Type B pancreatic cell (in vitro differentiated cells): ENCODE results near the gene LDLRAD1. TPM values are rescaled to one million over a fixed set of nuclear protein-coding genes. Genes with fewer than 3 reads are reported as not detected.
"Not testable (repeated sequence)": the region's sequence is repeated elsewhere in the genome, so short reads cannot be mapped to it uniquely, and the experiment has no call there.

ENCODE experiments used
- DNase-seq: peaks from one replicate; pipeline ENCODE4 v3.0.0; 2021; ENCODE audit warnings: mixed read lengths; ENCODE audit not compliant: unreplicated experiment; ENCODE audit errors: extremely low spot score
- H3K27ac Mint-ChIP-seq: 2 replicates; pipeline ENCODE4 v1.8.0; 2021; ENCODE audit warnings: mild to moderate bottlenecking, mixed read lengths
- H3K27me3 Mint-ChIP-seq: 2 replicates; pipeline ENCODE4 v1.8.0; 2021; ENCODE audit warnings: mixed read lengths
- H3K36me3 Mint-ChIP-seq: 2 replicates; pipeline ENCODE4 v1.8.0; 2021; ENCODE audit warnings: mixed read lengths
- H3K4me1 Mint-ChIP-seq: one replicate; pipeline ENCODE4 v1.8.0; 2021; ENCODE audit warnings: mixed read lengths; ENCODE audit not compliant: unreplicated experiment
- H3K4me3 Mint-ChIP-seq: 2 replicates; pipeline ENCODE4 v1.8.0; 2021; ENCODE audit warnings: mild to moderate bottlenecking, mixed read lengths
- H3K9me3 Mint-ChIP-seq: 2 replicates; pipeline ENCODE4 v1.8.0; 2021; ENCODE audit warnings: mixed read lengths
- total RNA-seq: library from RNA; stranded (reverse); gene quantifications from 2 replicates; pipeline ENCODE4 v1.2.1, GENCODE V29; 2021; ENCODE audit warnings: low replicate concordance
- TF ChIP-seq, protein P1 (sequence below): fragments of 200-600 bp; sonication (generic); conservative IDR thresholded peaks from 2 replicates; pipeline ENCODE4 v1.5.0; 2021; ENCODE audit warnings: antibody characterized with exemption, mild to moderate bottlenecking

Gene LDLRAD1
- total RNA-seq, 1 donor from 2014 or later = 1.3 TPM

GRCh38 chr1:54041806-54042205, 23.8 kb upstream of the LDLRAD1 start:
- no peaks in the 10 kb centered on the region for H3K27me3 Mint-ChIP-seq
- H3K4me3 Mint-ChIP-seq = no peak overlapping the region
- H3K9me3 Mint-ChIP-seq = no peaks in the 10 kb centered on the region
- no peak for DNase-seq
- peaks cover 29% of the 10 kb centered on the region for H3K36me3 Mint-ChIP-seq
- H3K27ac Mint-ChIP-seq = no peak overlapping the region
- TF ChIP-seq, protein P1, sequence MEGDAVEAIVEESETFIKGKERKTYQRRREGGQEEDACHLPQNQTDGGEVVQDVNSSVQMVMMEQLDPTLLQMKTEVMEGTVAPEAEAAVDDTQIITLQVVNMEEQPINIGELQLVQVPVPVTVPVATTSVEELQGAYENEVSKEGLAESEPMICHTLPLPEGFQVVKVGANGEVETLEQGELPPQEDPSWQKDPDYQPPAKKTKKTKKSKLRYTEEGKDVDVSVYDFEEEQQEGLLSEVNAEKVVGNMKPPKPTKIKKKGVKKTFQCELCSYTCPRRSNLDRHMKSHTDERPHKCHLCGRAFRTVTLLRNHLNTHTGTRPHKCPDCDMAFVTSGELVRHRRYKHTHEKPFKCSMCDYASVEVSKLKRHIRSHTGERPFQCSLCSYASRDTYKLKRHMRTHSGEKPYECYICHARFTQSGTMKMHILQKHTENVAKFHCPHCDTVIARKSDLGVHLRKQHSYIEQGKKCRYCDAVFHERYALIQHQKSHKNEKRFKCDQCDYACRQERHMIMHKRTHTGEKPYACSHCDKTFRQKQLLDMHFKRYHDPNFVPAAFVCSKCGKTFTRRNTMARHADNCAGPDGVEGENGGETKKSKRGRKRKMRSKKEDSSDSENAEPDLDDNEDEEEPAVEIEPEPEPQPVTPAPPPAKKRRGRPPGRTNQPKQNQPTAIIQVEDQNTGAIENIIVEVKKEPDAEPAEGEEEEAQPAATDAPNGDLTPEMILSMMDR = no peak
- H3K4me1 Mint-ChIP-seq = no peaks in the 10 kb centered on the region

DNA sequence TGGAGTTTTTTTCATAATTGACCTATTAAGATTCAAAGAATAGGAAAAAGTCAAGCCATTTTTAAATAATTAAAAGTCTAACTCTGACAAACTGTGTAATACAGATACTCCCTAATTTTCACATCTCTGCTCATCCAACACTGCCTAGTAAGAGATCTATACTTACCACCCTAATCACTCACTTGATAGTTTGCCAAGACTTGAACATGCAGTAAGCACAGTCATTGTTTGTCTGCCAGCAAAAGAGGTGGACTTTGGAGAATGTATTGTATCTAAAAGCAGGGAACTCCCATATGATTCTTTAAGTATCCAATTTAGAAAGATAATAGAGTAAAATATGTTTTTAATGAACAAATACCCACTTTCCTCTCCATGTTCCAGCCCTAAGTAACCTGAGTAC, 19.5 kb upstream of the LDLRAD1 start:
- H3K27ac Mint-ChIP-seq = no peak overlapping the region
- H3K27me3 Mint-ChIP-seq = no peaks in the 10 kb centered on the region
- no peaks in the 10 kb centered on the region for H3K9me3 Mint-ChIP-seq
- H3K36me3 Mint-ChIP-seq = peaks cover 26% of the 10 kb centered on the region
- H3K4me3 Mint-ChIP-seq = no peak overlapping the region
- TF ChIP-seq, protein P1 = no peak
- H3K4me1 Mint-ChIP-seq = no peaks in the 10 kb centered on the region
- DNase-seq = no peak

DNA sequence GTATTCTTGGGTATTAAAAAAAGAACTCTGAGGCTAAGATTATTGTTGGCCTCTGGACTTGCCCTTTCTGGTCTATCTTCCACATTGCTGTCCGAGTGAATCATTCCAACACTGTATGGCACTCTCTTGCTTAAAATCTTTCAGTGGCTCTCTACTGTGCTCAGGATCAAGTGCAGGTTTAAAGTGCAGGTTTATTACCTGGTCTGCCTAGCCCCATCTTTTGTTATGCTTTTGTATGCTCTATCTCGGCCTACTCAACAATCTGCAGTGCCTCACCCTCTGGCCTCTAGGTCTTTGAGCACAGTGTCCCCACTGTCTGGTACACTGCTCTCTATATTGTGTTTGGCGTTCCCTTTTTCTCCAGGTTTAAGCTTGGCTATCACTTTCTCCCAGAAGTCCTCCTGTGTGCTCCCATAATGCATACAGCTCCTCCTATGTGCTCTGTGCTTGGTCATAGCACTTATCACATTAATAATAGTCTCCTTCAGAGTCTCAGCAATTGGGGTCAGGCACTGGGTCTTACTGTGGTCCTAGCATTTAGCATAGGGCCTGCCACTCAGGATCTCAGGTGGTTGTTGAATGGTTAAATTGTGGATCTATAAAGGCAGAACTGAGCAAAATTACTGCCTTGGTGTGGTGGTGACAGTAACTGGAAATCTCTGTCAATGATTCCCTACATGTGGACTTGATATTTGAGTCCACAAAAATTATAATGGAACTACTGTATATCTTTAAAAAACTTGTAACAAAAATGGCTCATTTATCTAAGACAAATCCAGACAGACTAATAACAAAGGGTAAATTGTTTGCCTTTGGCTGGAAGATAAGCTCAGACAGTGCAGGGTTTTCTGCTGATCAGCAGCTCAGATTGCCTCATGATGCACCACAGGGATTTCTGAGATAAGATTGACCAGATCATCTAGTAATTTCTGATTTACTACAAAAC, 10.6 kb upstream of the LDLRAD1 start:
- peaks cover 23% of the 10 kb centered on the region for H3K4me1 Mint-ChIP-seq
- TF ChIP-seq, protein P1 = no peak
- DNase-seq = no peak
- H3K9me3 Mint-ChIP-seq = no peaks in the 10 kb centered on the region
- peaks cover 9% of the 10 kb centered on the region for H3K36me3 Mint-ChIP-seq
- no peaks in the 10 kb centered on the region for H3K27me3 Mint-ChIP-seq
- H3K4me3 Mint-ChIP-seq = no peak overlapping the region
- H3K27ac Mint-ChIP-seq = peak overlapping the region; percentile 5

DNA sequence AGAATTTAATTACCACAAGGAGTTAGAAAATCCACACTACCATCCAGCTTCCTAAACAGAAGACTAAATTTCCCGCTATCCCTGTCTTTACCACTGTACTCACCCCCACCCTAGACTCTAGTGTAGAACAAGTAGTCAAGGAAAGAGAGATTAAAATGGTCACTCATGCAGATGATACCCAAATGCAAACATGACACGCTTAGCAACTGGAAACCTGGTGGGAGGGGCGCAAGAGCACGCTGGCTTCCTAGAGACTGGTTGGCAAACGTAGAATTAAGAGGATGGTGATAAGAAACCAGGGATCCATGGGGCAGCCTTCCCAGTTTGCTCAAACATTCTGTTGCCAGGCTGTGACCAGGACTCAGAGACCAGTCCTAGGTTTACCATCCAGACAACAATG, 9.9 kb upstream of the LDLRAD1 start:
- peaks cover 9% of the 10 kb centered on the region for H3K36me3 Mint-ChIP-seq
- peak overlapping the region; percentile 51 for H3K27ac Mint-ChIP-seq
- no peaks in the 10 kb centered on the region for H3K27me3 Mint-ChIP-seq
- TF ChIP-seq, protein P1 = no peak
- no peaks in the 10 kb centered on the region for H3K9me3 Mint-ChIP-seq
- peak overlapping the region; percentile 37 for H3K4me3 Mint-ChIP-seq
- no peak for DNase-seq
- H3K4me1 Mint-ChIP-seq = peaks cover 23% of the 10 kb centered on the region

GRCh38 chr1:54024811-54025210, 6.8 kb upstream of the LDLRAD1 start:
- H3K4me1 Mint-ChIP-seq = peaks cover 26% of the 10 kb centered on the region
- H3K4me3 Mint-ChIP-seq, DNase-seq, H3K36me3 Mint-ChIP-seq, H3K9me3 Mint-ChIP-seq, H3K27me3 Mint-ChIP-seq, H3K27ac Mint-ChIP-seq: not testable (repeated sequence)

DNA sequence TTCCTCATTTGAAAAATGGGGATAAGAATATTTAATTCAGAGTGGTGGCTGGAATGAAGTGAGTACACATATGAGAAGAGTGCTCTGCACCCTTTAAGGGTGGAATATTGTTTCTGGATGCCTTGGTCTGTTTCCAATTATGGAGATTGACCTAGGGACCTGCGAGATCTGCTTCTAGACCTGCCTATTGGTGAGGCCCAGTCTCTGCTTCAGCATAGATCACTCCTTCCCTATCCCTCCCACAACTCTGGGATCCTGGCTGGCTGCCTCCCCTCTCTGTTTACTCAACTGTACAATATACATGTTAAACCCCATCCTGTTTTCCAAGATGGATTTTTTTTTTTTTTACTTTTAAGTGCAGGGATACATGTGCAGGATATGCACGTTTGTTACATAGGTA, 6.4 kb upstream of the LDLRAD1 start:
- no peaks in the 10 kb centered on the region for H3K36me3 Mint-ChIP-seq
- no peaks in the 10 kb centered on the region for H3K9me3 Mint-ChIP-seq

GRCh38 chr1:54019562-54020176, 1.7 kb upstream of the LDLRAD1 start:
- H3K4me1 Mint-ChIP-seq = peaks cover 16% of the 10 kb centered on the region
- H3K36me3 Mint-ChIP-seq, H3K9me3 Mint-ChIP-seq, H3K27me3 Mint-ChIP-seq, DNase-seq, H3K4me3 Mint-ChIP-seq: not testable (repeated sequence)
- H3K27ac Mint-ChIP-seq = peak overlapping the region; percentile 36

More for the DNA sequence above, 6.4 kb upstream of the LDLRAD1 start:
- DNase-seq = no peak
- TF ChIP-seq, protein P1 = no peak
- Mint-ChIP-seq H3K4me3 (no peak overlapping the region), H3K4me1 (peaks cover 23% of the 10 kb centered on the region), H3K27me3 (no peaks in the 10 kb centered on the region), H3K27ac (no peak overlapping the region)
